ENCODE data around the gene MCOLN3.
A peak's percentile ranks its signal among the peaks of the same experiment; 100 is the strongest.

Gene MCOLN3

GRCh38 chr1:84969489-84970250 is 78.6 kb downstream of the MCOLN3 start:
- DNase-seq (ENCODE audit: low read depth) = no peak
- TF ChIP-seq, protein P1, sequence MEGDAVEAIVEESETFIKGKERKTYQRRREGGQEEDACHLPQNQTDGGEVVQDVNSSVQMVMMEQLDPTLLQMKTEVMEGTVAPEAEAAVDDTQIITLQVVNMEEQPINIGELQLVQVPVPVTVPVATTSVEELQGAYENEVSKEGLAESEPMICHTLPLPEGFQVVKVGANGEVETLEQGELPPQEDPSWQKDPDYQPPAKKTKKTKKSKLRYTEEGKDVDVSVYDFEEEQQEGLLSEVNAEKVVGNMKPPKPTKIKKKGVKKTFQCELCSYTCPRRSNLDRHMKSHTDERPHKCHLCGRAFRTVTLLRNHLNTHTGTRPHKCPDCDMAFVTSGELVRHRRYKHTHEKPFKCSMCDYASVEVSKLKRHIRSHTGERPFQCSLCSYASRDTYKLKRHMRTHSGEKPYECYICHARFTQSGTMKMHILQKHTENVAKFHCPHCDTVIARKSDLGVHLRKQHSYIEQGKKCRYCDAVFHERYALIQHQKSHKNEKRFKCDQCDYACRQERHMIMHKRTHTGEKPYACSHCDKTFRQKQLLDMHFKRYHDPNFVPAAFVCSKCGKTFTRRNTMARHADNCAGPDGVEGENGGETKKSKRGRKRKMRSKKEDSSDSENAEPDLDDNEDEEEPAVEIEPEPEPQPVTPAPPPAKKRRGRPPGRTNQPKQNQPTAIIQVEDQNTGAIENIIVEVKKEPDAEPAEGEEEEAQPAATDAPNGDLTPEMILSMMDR (IDR thresholded peaks at IDR 0.05; ENCODE audit: control insufficient read depth, extremely low read depth, insufficient read depth) = no peak
- H3K4me3 ChIP-seq (ENCODE audit: low read depth, low read length) = no peak overlapping the region

- TF ChIP-seq, protein P1 (IDR thresholded peaks at IDR 0.05; ENCODE audit: control insufficient read depth, extremely low read depth, insufficient read depth) = no peak
- no peak overlapping the region for H3K4me3 ChIP-seq (ENCODE audit: low read depth, low read length)
- no peak for DNase-seq (ENCODE audit: low read depth)
These were observed 79.4 kb downstream of the MCOLN3 start for GRCh38 chr1:84968865-84969264.

GRCh38 chr1:84968101-84968500 is 80.2 kb downstream of the MCOLN3 start:
- H3K4me3 ChIP-seq (ENCODE audit: low read depth, low read length) = no peak overlapping the region
- TF ChIP-seq, protein P1 (IDR thresholded peaks at IDR 0.05; ENCODE audit: control insufficient read depth, extremely low read depth, insufficient read depth) = no peak
- DNase-seq (ENCODE audit: low read depth) = peak; percentile 27
